OCI-LY1 (cell line): ENCODE data around the gene ST3GAL2.

Source experiments
- CTCF ChIP-seq: fragments of 200-600 bp; sonication (generic), shearing (Covaris generic); IDR thresholded peaks from 2 replicates; pipeline ENCODE4 v1.5.1; 2017; ENCODE audit warnings: mild to moderate bottlenecking, antibody characterized with exemption, low read length, moderate library complexity, mixed read lengths
- EZH2 ChIP-seq: fragments of 200-600 bp; sonication (generic), shearing (Covaris generic); IDR thresholded peaks from 2 replicates; pipeline ENCODE4 v1.8.0; 2017; ENCODE audit warnings: borderline replicate concordance, mixed run types, mild to moderate bottlenecking, antibody characterized with exemption, low read length, moderate library complexity, mixed read lengths

DNA sequence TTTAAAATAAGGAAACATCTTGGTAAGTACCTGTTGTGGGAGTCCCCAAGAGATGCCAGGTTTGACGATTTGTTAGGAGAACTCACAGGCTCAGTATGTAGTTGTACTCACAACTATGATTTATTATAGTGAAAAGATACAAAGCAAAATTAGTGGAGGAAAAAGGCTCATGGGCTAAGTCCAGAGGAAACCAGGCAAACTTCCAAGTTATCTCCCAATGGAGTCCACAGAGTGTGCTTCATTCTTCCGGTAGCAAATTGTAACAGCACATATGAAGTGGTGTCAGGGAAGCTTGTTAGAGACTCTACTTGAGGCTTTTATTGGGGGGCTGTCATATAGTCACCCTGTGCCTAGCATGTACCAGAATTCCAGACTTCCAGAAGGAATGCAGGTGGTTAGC, 89.9 kb downstream of the ST3GAL2 start:
- TF ChIP-seq CTCF (no peak), EZH2 (no peak)
